Measurements from ENCODE around the gene ZNF780A.
"Not testable (repeated sequence)": the region's sequence is repeated elsewhere in the genome, so short reads cannot be mapped to it uniquely, and the experiment has no call there.

Gene ZNF780A

GRCh38 chr19:40090241-40091204 lies at the start of gene ZNF780A:
ZNF780A (minus strand) TSS chr19:40090943; CDS start chr19:40084753, 6,190 bp downstream.
- DNase-seq (ENCODE audit: low read depth in 3 of 3), result peak; percentile 46 to 76 (median 49)

GRCh38 chr19:40139533-40140287 lies 49.0 kb upstream of the ZNF780A start:
- DNase-seq (ENCODE audit: low read depth in 3 of 3), result no peak

GRCh38 chr19:40136818-40137217 lies 46.1 kb upstream of the ZNF780A start:
- DNase-seq (ENCODE audit: low read depth in 3 of 3), result no peak

GRCh38 chr19:40134866-40135265 lies 44.1 kb upstream of the ZNF780A start:
- no peak for DNase-seq (ENCODE audit: low read depth in 3 of 3)

- DNase-seq (ENCODE audit: low read depth in 3 of 3), result no peak
These were observed 42.7 kb upstream of the ZNF780A start for GRCh38 chr19:40133491-40133890.

- DNase-seq (ENCODE audit: low read depth in 3 of 3), result no peak
These were observed 39.3 kb upstream of the ZNF780A start for GRCh38 chr19:40130013-40130412.

GRCh38 chr19:40129425-40129824 lies 38.7 kb upstream of the ZNF780A start:
- no peak for DNase-seq (ENCODE audit: low read depth in 3 of 3)

- DNase-seq (ENCODE audit: low read depth in 3 of 3), result no peak
These were observed 38.2 kb upstream of the ZNF780A start for GRCh38 chr19:40128991-40129390.

- no peak for DNase-seq (ENCODE audit: low read depth in 3 of 3)
These were observed 28.6 kb upstream of the ZNF780A start for GRCh38 chr19:40119380-40119779.

- DNase-seq (ENCODE audit: low read depth in 3 of 3), result not testable (repeated sequence)
These were observed 27.9 kb upstream of the ZNF780A start for GRCh38 chr19:40118638-40119037.

- DNase-seq (ENCODE audit: low read depth in 3 of 3), result no peak
These were observed 25.3 kb upstream of the ZNF780A start for GRCh38 chr19:40116075-40116474.

GRCh38 chr19:40114119-40114518 lies 23.4 kb upstream of the ZNF780A start:
- not testable (repeated sequence) for DNase-seq (ENCODE audit: low read depth in 3 of 3)

GRCh38 chr19:40112271-40112670 lies 21.5 kb upstream of the ZNF780A start:
- DNase-seq (ENCODE audit: low read depth in 3 of 3), result not testable (repeated sequence)

- DNase-seq (ENCODE audit: low read depth in 3 of 3), result no peak
These were observed 19.8 kb upstream of the ZNF780A start for GRCh38 chr19:40110570-40110969.

GRCh38 chr19:40104754-40105153 lies 14.0 kb upstream of the ZNF780A start:
- no peak for DNase-seq (ENCODE audit: low read depth in 3 of 3)

- no peak for DNase-seq (ENCODE audit: low read depth in 3 of 3)
These were observed 12.9 kb upstream of the ZNF780A start for GRCh38 chr19:40103600-40103999.

- no peak for DNase-seq (ENCODE audit: low read depth in 3 of 3)
These were observed 11.1 kb upstream of the ZNF780A start for GRCh38 chr19:40101813-40102212.

GRCh38 chr19:40093416-40093815 lies 2.7 kb upstream of the ZNF780A start:
- DNase-seq (ENCODE audit: low read depth in 3 of 3), result no peak

GRCh38 chr19:40091205-40092129 lies 724 bp upstream of the ZNF780A start:
- no peak for DNase-seq (ENCODE audit: low read depth in 3 of 3)

- DNase-seq (ENCODE audit: low read depth in 3 of 3), result no peak
These were observed 1.3 kb downstream of the ZNF780A start for GRCh38 chr19:40089462-40089861.

GRCh38 chr19:40088299-40089047 lies 2.3 kb downstream of the ZNF780A start:
- DNase-seq (ENCODE audit: low read depth in 3 of 3), result no peak
